GM21576 (cell line): ENCODE data around the gene RPS16.

Experiments
- ATAC-seq: cut with Tn5 transposase; IDR thresholded peaks from one replicate; pipeline ENCODE4 v1.9.1; 2021; ENCODE audit warnings: mild to moderate bottlenecking, moderate library complexity; ENCODE audit not compliant: unreplicated experiment

Gene RPS16

DNA sequence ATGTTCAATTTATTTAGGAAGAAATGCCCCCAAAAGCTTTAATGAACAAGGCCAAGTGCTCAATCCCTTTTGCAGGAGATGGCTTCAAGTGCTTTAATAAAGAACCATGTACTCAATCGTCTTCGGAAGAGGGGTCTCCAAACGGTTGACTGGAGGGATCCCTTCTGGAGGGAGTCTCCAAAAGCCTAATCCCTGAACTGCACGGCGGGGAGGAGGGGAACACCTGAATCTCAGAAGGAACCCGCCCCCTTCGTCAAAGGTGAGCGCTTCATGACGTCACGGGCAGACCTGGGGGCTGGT lies 45.3 kb downstream of the RPS16 start:
- no peak for ATAC-seq

DNA sequence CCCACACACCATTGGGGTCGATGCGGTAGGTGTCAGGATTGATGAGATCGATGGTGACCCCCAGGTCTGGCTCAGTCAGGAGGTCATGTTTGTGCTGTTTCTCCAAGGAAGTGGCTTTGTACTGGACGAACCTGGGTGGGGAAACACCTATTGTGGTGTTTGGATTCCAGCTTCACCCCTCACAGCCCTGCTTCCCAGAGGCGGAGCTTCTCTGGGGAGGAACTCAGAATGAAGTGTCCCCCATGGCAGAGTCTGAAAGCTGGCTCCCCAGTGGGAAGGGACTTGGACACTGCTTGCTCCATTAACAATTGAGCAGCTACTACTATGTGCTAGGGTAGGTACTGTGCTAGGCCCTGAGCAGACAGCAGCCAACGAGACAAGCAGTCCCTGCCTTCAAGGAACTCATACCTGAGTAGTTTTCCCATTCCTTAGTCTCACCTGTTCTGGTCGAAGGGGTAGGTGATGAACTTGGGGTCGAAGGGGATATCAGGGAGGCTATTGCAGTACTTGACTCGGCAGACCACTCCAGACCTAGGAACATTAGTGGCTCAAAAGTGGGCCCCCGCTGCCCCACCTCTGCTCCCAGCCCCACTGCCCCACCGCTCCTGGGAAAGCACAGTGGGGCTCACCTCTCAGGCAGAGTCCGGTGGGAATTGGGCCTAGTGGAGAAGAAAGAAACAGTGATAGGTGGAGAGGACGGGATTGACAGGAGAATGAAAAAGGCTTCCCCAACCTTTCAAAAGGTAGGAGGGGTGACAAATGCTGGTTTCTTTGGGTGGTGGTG lies 45.9 kb downstream of the RPS16 start:
- no peak for ATAC-seq

DNA sequence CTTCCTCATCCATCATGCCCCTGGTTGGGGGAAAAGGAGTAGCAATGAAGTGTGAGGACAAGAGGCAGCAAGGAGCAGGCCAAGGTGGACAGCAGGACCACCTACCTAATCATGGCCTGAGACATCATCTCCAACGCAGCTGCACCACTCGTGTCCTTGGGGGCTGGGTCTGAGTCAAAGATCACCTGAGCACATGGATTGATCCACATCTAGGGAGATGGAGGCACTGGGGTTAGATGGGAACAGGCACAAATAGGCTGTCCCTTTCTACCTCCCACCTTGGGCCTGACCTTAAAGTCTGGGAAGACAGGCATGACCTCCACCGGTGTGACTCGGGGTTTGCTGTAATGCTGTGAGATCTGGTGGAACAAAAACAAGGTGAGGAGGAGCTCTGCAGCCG lies 47.1 kb downstream of the RPS16 start:
- no peak for ATAC-seq

- ATAC-seq = no peak
Measured at GRCh38 chr19:39386557-39386956, 49.2 kb downstream of the RPS16 start.

GRCh38 chr19:39385629-39386411 lies 49.9 kb downstream of the RPS16 start:
- no peak for ATAC-seq

- ATAC-seq = no peak
Measured at GRCh38 chr19:39384839-39385568, 50.7 kb downstream of the RPS16 start.
